ENCODE results near the gene NISCH. TPM values are rescaled to one million over a fixed set of nuclear protein-coding genes. Genes with fewer than 3 reads are reported as not detected.

NISCH gene
- polyA plus RNA-seq, 3 donors: 9.7 to 106 (median 13.1) TPM

DNA sequence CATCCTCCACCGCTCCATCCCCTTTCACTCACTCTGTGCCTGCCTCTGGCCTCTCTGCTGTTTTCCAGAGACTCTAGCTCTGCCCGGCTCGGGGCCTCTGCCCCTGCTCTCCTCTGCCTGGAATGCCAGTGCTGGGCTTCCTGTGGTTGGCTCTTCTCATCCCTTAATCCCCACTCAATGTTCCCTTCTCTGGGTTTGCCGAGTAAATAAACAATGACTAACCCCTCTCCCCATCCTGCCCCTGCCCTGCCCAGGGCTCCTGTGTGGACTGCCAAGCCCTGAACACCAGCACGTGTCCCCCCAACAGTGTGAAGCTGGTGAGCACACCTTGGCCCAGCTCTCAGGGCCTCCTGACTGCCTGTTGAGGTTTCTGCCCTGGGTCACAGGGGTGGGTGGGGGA, 52.0 kb downstream of the NISCH start:
- H3K4me3 Mint-ChIP-seq: no peak overlapping the region
- no peak for TF ChIP-seq CTCF (IDR thresholded peaks at IDR 0.05)
- Histone ChIP-seq H3K9ac (ENCODE audit: insufficient read depth, low read length, poor library complexity, severe bottlenecking) (no peak overlapping the region), H3K27me3 (ENCODE audit: control insufficient read depth in 2 of 2, insufficient read depth in 2 of 2, low read length in 2 of 2) (no peaks in the 10 kb centered on the region), H3K79me2 (ENCODE audit: insufficient read depth, low read length) (no peaks in the 10 kb centered on the region), H3K36me3 (replicated peaks in 1 of 2; ENCODE audit: control insufficient read depth in 1 of 2, insufficient read depth in 2 of 2, low read length in 2 of 2) (peaks cover 96 to 97% of the 10 kb centered on the region in 2 donors), H3K9me3 (replicated peaks in 1 of 2; ENCODE audit: control insufficient read depth in 1 of 2, insufficient read depth in 1 of 2, low read length in 2 of 2) (no peaks in the 10 kb centered on the region), H3K4me3 (replicated peaks in 1 of 3; ENCODE audit: low read depth in 2 of 3, low read length in 3 of 3) (no peak overlapping the region), H2AFZ (ENCODE audit: insufficient read depth, low read depth, low read length, poor library complexity, severe bottlenecking) (no peak overlapping the region), H3K4me1 (ENCODE audit: control insufficient read depth in 1 of 2, insufficient read depth in 2 of 2, low read length in 2 of 2) (no peaks in the 10 kb centered on the region), H3K4me2 (replicated peaks; ENCODE audit: extremely low read depth, low read length, poor library complexity, severe bottlenecking) (no peak overlapping the region), H3K27ac (ENCODE audit: low read depth in 1 of 2, low read length in 2 of 2) (no peak overlapping the region), H4K20me1 (ENCODE audit: insufficient read depth, low read length) (peaks cover 8% of the 10 kb centered on the region)
- H3K9me3 Mint-ChIP-seq: no peaks in the 10 kb centered on the region
- no peaks in the 10 kb centered on the region for H3K4me1 Mint-ChIP-seq
- DNase-seq: no peak
- WGBS (ENCODE audit: insufficient coverage): 93% methylated on average over 5 of the region's 5 CpGs
- intact Hi-C loops (cut with micrococcal nuclease): no loop called here
- H3K27ac Mint-ChIP-seq: peak overlapping the region in 2 of 7 donors; percentile 1 to 53
- peaks cover 81 to 97% of the 10 kb centered on the region in 2 donors for H3K36me3 Mint-ChIP-seq
- H3K27me3 Mint-ChIP-seq (ENCODE audit: low read depth in 3 of 3): peaks cover 0 to 1% (median 0%) of the 10 kb centered on the region in 3 donors

DNA sequence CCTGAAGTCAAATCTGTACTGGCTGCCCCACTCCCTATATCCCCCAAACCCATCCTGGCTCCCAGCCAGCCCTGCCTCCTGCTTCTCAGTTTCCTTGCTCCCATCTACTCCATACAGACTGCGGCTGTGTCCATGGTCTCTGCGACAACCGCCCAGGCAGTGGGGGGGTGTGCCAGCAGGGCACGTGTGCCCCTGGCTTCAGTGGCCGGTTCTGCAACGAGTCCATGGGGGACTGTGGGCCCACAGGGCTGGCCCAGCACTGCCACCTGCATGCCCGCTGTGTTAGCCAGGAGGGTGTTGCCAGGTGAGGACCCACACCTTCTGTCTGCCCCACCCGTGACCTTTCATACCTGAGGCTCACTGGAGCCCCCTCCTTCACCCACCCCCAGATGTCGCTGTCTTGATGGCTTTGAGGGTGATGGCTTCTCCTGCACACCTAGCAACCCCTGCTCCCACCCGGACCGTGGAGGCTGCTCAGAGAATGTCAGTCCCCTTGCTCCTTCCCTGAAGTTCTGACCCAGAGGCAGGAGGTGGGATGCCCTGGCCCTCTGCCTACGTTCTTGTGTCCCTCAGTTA, 54.4 kb downstream of the NISCH start:
- Histone ChIP-seq H3K4me2 (replicated peaks; ENCODE audit: extremely low read depth, low read length, poor library complexity, severe bottlenecking) (no peak overlapping the region), H3K27me3 (ENCODE audit: control insufficient read depth in 2 of 2, insufficient read depth in 2 of 2, low read length in 2 of 2) (no peaks in the 10 kb centered on the region), H3K4me1 (ENCODE audit: control insufficient read depth in 1 of 2, insufficient read depth in 2 of 2, low read length in 2 of 2) (no peaks in the 10 kb centered on the region), H3K4me3 (replicated peaks in 1 of 3; ENCODE audit: low read depth in 2 of 3, low read length in 3 of 3) (no peak overlapping the region), H3K79me2 (ENCODE audit: insufficient read depth, low read length) (no peaks in the 10 kb centered on the region), H3K36me3 (replicated peaks in 1 of 2; ENCODE audit: control insufficient read depth in 1 of 2, insufficient read depth in 2 of 2, low read length in 2 of 2) (peaks cover 96 to 97% of the 10 kb centered on the region in 2 donors), H4K20me1 (ENCODE audit: insufficient read depth, low read length) (peaks cover 7% of the 10 kb centered on the region), H2AFZ (ENCODE audit: insufficient read depth, low read depth, low read length, poor library complexity, severe bottlenecking) (no peak overlapping the region), H3K27ac (ENCODE audit: low read depth in 1 of 2, low read length in 2 of 2) (no peak overlapping the region), H3K9ac (ENCODE audit: insufficient read depth, low read length, poor library complexity, severe bottlenecking) (no peak overlapping the region), H3K9me3 (replicated peaks in 1 of 2; ENCODE audit: control insufficient read depth in 1 of 2, insufficient read depth in 1 of 2, low read length in 2 of 2) (no peaks in the 10 kb centered on the region)
- Mint-ChIP-seq H3K9me3 (no peaks in the 10 kb centered on the region), H3K4me3 (no peak overlapping the region), H3K27me3 (ENCODE audit: low read depth in 3 of 3) (peaks cover 0 to 2% (median 1%) of the 10 kb centered on the region in 3 donors), H3K4me1 (no peaks in the 10 kb centered on the region), H3K36me3 (peaks cover 90 to 97% of the 10 kb centered on the region in 2 donors), H3K27ac (peak overlapping the region in 1 of 7 donors; percentile 14)
- no peak for TF ChIP-seq CTCF (IDR thresholded peaks at IDR 0.05)
- intact Hi-C loops (cut with micrococcal nuclease): no loop called here
- DNase-seq: no peak
- WGBS (ENCODE audit: insufficient coverage): 96% methylated on average over 10 of the region's 12 CpGs

All from CD14-positive monocyte (primary cell).